ENCODE results near the gene APOL2. TPM values are rescaled to one million over a fixed set of nuclear protein-coding genes. Genes with fewer than 3 reads are reported as not detected.

The APOL2 gene
- total RNA-seq, 1 donor = 56.1 TPM

DNA sequence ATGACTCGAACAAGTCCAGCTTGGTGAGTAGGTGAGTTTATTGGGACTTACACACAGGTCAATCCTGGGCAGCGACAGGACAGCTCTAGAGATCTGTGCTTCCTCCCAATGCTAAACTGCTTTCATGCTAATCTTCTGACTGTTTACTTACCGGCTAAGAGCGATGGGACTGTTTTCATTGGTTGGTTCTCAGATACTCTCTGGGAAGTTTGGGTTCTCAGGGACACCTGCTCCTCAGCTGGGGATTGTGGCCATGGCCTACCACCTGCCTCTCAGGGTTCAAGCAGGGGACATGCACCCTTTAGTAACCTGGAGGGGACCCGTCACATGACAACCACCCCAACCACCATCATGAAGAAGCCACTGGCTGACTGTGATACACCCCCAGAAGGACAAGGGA, 13.1 kb downstream of the APOL2 start:
- H3K9me3 ChIP-seq (ENCODE audit: low read depth, low read length) = no peaks in the 10 kb centered on the region
- no peak for DNase-seq (ENCODE audit: insufficient read length, low spot score, missing footprints)
- H3K4me2 ChIP-seq (ENCODE audit: insufficient read depth, low read length) = no peak overlapping the region
- H3K4me3 ChIP-seq (ENCODE audit: insufficient read depth, low read length) = no peak overlapping the region
- H3K27ac ChIP-seq (ENCODE audit: low read depth, low read length) = no peak overlapping the region
- no peaks in the 10 kb centered on the region for H3K27me3 ChIP-seq (ENCODE audit: insufficient read depth, low read length)
- H3K4me1 ChIP-seq (ENCODE audit: insufficient read depth, low read length) = no peaks in the 10 kb centered on the region
- H2AFZ ChIP-seq (ENCODE audit: low read length) = no peak overlapping the region
- H4K20me1 ChIP-seq (ENCODE audit: insufficient read depth, low read length) = no peaks in the 10 kb centered on the region
- TF ChIP-seq, protein P1, sequence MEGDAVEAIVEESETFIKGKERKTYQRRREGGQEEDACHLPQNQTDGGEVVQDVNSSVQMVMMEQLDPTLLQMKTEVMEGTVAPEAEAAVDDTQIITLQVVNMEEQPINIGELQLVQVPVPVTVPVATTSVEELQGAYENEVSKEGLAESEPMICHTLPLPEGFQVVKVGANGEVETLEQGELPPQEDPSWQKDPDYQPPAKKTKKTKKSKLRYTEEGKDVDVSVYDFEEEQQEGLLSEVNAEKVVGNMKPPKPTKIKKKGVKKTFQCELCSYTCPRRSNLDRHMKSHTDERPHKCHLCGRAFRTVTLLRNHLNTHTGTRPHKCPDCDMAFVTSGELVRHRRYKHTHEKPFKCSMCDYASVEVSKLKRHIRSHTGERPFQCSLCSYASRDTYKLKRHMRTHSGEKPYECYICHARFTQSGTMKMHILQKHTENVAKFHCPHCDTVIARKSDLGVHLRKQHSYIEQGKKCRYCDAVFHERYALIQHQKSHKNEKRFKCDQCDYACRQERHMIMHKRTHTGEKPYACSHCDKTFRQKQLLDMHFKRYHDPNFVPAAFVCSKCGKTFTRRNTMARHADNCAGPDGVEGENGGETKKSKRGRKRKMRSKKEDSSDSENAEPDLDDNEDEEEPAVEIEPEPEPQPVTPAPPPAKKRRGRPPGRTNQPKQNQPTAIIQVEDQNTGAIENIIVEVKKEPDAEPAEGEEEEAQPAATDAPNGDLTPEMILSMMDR (IDR thresholded peaks at IDR 0.05; ENCODE audit: extremely low read depth, low read depth, low read length) = no peak
- H3K36me3 ChIP-seq (ENCODE audit: insufficient read depth, low read length) = peaks cover 28% of the 10 kb centered on the region
- no peaks in the 10 kb centered on the region for H3K79me2 ChIP-seq (ENCODE audit: insufficient read depth, low read length)

DNA sequence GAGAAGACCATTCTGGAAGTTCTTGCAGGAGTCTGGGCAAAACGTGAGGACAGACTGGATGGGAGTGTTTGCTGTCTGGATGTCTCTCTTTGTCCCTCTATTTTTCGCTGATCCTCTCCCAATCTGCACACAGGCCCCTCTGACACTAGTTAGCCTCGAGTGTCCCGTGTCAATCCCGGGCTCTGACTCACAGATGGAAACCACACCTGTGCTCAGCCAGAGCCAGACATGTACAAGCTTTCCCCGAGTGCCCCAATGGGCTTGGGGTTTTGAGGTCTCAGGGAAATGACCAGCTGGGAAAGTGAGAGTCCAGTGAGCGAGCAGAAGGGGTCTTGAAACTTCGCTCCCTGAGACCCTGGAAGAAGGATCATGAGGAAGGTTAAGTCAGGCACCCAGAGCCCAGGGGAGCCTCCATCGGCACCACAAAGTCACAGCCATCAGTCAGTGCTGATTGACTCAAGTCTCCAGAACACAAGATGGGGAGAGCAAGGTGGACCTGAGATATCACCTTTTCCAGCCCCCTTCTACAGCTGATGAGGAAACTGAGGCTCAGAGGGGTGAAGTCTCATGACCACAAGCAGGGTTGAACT, 13.9 kb downstream of the APOL2 start:
- no peak overlapping the region for H3K4me2 ChIP-seq (ENCODE audit: insufficient read depth, low read length)
- peaks cover 7% of the 10 kb centered on the region for H3K4me1 ChIP-seq (ENCODE audit: insufficient read depth, low read length)
- no peak overlapping the region for H2AFZ ChIP-seq (ENCODE audit: low read length)
- no peak overlapping the region for H3K27ac ChIP-seq (ENCODE audit: low read depth, low read length)
- TF ChIP-seq, protein P1 (IDR thresholded peaks at IDR 0.05; ENCODE audit: extremely low read depth, low read depth, low read length) = no peak
- H3K27me3 ChIP-seq (ENCODE audit: insufficient read depth, low read length) = no peaks in the 10 kb centered on the region
- no peaks in the 10 kb centered on the region for H3K9me3 ChIP-seq (ENCODE audit: low read depth, low read length)
- no peaks in the 10 kb centered on the region for H4K20me1 ChIP-seq (ENCODE audit: insufficient read depth, low read length)
- H3K36me3 ChIP-seq (ENCODE audit: insufficient read depth, low read length) = peaks cover 24% of the 10 kb centered on the region
- no peak for DNase-seq (ENCODE audit: insufficient read length, low spot score, missing footprints)
- no peaks in the 10 kb centered on the region for H3K79me2 ChIP-seq (ENCODE audit: insufficient read depth, low read length)
- H3K4me3 ChIP-seq (ENCODE audit: insufficient read depth, low read length) = no peak overlapping the region

DNA sequence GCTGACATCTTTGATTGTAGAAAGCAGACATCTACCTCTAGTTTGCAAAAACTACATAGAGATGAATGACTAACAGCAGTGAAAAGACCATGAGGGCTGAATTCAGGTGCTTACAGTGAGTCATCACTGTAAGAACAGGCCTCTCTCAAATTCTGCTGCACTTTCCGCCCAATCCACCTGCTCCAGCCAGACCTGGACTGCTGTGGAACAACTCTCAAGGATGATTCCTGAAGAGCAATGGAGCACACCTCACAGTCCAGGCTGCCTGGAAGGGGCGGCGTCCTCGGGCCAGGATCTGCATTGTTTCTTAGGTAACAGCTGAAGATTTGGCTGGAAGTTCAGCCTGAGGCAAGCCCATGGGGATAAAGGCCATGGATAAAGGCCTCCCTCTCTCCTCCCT, 15.1 kb downstream of the APOL2 start:
- TF ChIP-seq, protein P1 (IDR thresholded peaks at IDR 0.05; ENCODE audit: extremely low read depth, low read depth, low read length) = no peak
- Histone ChIP-seq H3K4me1 (ENCODE audit: insufficient read depth, low read length) (peaks cover 11% of the 10 kb centered on the region), H3K27me3 (ENCODE audit: insufficient read depth, low read length) (no peaks in the 10 kb centered on the region), H3K79me2 (ENCODE audit: insufficient read depth, low read length) (no peaks in the 10 kb centered on the region), H4K20me1 (ENCODE audit: insufficient read depth, low read length) (no peaks in the 10 kb centered on the region), H3K4me2 (ENCODE audit: insufficient read depth, low read length) (no peak overlapping the region), H3K9me3 (ENCODE audit: low read depth, low read length) (no peaks in the 10 kb centered on the region), H3K36me3 (ENCODE audit: insufficient read depth, low read length) (peaks cover 19% of the 10 kb centered on the region), H3K4me3 (ENCODE audit: insufficient read depth, low read length) (no peak overlapping the region), H3K27ac (ENCODE audit: low read depth, low read length) (no peak overlapping the region), H2AFZ (ENCODE audit: low read length) (no peak overlapping the region)
- no peak for DNase-seq (ENCODE audit: insufficient read length, low spot score, missing footprints)

DNA sequence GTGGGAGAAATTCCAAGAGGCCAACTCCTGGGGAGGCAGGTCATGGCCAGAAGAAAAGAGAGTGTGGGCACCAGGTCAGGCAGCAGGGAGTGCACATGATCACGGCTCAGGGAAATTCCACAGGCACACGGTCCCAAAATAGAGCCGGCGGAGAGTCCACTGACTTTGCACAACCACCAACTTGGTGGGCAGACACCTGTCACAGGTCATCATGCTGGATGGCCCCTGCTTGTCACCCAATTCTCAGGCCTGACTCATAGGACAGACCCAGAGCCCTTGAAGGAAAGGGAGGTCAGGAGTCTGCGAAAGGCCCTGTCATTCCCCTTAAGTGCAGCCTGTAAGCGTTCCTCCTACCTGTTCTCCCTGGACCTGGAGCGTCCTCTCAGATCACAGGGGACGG, 15.8 kb downstream of the APOL2 start:
- Histone ChIP-seq H3K4me1 (ENCODE audit: insufficient read depth, low read length) (peaks cover 11% of the 10 kb centered on the region), H4K20me1 (ENCODE audit: insufficient read depth, low read length) (no peaks in the 10 kb centered on the region), H3K4me3 (ENCODE audit: insufficient read depth, low read length) (no peak overlapping the region), H3K4me2 (ENCODE audit: insufficient read depth, low read length) (no peak overlapping the region), H3K9me3 (ENCODE audit: low read depth, low read length) (no peaks in the 10 kb centered on the region), H2AFZ (ENCODE audit: low read length) (no peak overlapping the region), H3K27me3 (ENCODE audit: insufficient read depth, low read length) (peaks cover under 1% of the 10 kb centered on the region), H3K27ac (ENCODE audit: low read depth, low read length) (no peak overlapping the region), H3K79me2 (ENCODE audit: insufficient read depth, low read length) (no peaks in the 10 kb centered on the region), H3K36me3 (ENCODE audit: insufficient read depth, low read length) (peaks cover 13% of the 10 kb centered on the region)
- TF ChIP-seq, protein P1 (IDR thresholded peaks at IDR 0.05; ENCODE audit: extremely low read depth, low read depth, low read length) = no peak
- no peak for DNase-seq (ENCODE audit: insufficient read length, low spot score, missing footprints)

All from osteoblast (primary cell).